A673 (cell line): ENCODE results near the gene CCDC149.

ENCODE experiments used
- CTCF ChIP-seq: fragments of 300-800, 200-600 bp; sonication (generic); conservative IDR thresholded peaks from 2 replicates; pipeline ENCODE4 v1.5.1; 2017; ENCODE audit warnings: low read depth, mild to moderate bottlenecking, antibody characterized with exemption, low read length, moderate library complexity, mixed read lengths
- EZH2 ChIP-seq: fragments of 200-600 bp; sonication (generic); IDR thresholded peaks from 2 replicates; pipeline ENCODE4 v1.6.1; 2017; ENCODE audit warnings: borderline replicate concordance, low read depth, mild to moderate bottlenecking, mixed read lengths, antibody characterized with exemption, low read length; ENCODE audit not compliant: poor library complexity, severe bottlenecking

GRCh38 chr4:24781999-24782745, 130.7 kb downstream of the CCDC149 start:
- no peak for TF ChIP-seq CTCF
- no peak for TF ChIP-seq EZH2
